DMS114 treated with DMSO at 0.1 percent for 48 hours (cell line): ENCODE results near the gene C2CD4C.
"Not testable (repeated sequence)": the region's sequence is repeated elsewhere in the genome, so short reads cannot be mapped to it uniquely, and the experiment has no call there.

Experiments used
- DNase-seq: peaks from one replicate; lab custom pipeline; 2025; ENCODE audit not compliant: unreplicated experiment; lab: John Stamatoyannopoulos, UW

Gene C2CD4C

DNA sequence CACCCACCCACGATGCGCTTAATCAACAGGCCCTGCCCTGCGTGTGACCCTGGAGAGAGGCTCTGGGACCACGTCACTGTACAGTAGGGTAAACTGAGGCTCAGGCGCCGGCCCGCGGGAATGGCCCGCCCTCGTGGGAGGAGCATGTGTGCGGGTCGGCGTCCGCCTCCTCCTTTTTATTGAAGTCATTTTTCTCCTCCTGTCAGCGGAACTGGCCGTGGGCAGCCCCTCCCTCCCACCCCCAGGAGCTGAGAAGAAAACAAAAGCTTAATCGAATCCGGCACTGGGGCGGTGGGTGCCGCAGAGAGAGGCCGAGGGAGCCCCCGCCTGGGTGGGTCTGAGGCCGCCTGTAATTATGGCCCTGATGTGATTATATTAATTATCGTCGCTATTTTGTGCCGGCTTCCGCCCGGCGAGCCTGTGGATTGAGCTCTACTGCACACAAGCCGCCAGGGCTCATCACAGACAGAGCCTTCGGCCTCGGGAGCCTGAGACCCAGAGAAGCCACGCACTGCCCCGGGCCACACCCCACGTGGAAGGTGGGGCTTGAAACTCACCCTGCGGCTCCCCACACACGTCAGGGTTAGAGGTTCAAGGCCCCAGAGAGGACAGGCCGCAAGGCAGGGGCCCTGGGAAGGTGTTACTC lies 7.0 kb downstream of the C2CD4C start:
- DNase-seq = no peak

DNA sequence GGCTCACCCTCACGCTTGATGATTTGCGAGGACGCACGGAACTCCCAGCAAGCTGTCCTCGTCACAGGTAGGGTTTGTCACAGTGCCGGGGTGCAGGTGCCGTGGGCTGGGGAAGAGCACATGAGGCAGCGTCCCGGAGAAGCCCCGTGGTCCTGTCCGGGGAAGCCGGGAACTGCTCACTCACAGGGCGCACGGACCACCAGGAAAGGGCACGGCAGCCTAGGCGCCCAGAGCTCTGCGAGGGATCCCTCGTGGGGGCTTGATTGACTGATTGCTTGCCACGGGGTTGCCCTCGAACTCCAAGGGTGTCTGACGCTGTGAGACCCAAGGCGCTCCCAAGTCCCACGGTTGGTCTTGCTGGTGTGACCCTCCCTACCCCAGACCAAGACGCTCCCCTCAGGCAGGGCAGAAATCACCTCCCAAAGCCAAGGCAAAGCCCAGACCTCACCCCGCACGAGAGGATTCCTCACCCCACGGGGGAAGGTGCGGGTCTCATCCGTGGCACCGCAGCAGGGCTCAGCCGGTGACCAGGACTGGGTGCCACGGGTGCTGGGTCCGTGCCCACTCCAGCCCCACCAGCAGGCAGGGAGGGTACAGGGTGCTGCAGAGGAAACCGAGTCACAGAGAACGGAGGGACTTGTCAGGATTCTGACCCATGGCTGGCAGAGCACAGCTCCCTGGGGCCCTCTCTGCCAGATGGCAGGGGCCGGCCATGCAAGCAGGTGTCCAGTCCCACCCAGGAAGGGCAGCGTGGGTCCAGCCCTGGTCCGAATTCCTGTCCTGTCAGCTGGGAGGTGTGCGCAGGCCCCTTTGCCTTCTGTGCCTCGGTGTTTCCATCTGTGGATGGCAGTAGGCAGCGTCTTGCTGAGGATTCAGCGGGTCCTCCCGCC lies 7.7 kb downstream of the C2CD4C start:
- no peak for DNase-seq

DNA sequence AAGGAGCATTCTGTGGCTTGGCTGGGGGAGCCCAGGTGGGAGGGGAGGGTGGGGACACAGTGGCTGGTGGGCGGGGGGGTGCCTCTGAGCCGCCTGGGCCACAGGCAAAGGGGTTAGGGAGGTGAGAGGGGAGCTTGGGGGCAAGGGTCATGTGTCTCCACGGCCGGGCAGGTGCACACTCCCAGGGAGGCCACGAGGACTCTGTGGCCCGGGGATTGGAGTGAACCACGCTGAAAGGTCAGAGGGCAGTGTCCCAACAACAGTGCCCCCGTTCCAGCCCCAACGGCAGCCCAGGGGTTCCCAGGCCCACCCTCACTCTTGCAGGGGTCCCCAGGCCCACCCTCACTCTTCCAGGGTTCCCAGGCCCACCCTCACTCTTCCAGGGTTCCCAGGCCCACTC lies 9.6 kb downstream of the C2CD4C start:
- no peak for DNase-seq

DNA sequence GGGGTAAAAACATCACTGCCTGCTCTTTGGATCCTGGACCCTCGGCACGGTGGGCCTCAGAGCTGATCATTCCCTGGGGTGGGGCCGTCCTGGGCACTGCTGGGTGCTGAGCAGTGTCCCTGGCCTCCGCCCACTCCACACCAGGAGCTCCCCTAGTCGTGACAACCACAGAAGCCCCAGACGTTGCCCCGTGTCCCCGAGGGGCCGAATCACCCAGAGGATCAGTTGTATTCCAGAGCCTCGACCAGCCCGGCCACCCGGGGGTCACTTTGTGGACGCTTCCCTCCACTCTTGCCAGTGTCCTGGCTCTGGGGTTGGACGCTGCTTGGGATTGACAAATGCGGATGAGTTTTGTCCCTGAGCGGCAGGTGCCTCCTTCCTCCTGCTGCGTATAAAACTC lies 10.2 kb downstream of the C2CD4C start:
- no peak for DNase-seq

DNA sequence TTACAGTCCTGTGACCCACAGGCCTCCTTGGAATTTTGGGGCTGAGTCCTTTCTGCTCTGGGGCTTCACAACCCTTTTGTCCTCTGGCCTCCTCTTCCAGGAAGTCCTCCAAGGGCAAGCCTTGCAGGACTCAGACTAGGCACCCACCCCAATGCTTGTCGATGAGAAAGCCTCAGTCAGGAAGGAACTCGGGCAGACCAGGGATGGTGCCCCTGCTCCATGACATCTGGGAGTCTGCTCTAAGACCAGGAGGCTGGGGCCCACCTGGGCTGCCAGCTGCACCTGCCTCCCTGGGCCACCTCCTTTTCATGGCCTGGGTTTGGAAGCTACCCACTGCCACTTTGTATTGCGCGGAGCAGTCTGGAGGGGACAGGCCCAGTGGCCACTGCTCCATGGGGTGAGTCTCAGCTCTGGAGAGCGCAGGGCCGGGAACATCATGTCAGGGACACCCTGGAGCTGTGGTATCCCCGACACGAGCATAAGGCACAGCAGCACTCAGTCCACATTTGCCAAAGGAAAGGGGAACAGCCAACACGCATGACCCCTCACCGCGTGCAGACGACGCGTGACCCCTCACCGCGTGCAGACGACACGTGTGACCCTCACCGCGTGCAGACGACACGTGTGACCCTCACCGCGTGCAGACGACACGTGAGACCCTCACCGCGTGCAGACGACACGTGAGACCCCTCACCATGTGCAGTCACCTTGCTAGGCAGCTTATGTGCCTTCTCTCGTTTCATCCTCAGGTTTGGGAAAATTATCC lies 10.8 kb downstream of the C2CD4C start:
- DNase-seq = no peak

DNA sequence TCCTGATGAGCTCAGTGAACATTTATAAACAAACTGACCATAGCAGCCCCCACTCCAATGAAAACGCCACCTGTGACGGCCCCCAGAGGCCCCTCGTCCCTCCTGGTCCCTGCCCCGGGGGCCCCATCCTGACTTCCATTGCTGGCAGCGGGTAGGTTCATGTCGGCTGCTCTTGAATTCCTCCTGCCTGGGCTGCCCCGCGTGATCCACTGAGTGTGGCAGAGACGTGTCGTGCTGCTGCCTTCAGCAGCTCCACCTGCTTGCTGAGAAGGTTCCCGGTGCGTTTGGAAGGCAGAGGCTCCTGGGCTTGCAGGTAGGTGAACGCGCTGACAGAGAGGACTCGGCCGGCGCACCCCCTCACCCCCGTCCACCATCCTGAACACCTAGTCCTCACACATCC lies 11.6 kb downstream of the C2CD4C start:
- no peak for DNase-seq

DNA sequence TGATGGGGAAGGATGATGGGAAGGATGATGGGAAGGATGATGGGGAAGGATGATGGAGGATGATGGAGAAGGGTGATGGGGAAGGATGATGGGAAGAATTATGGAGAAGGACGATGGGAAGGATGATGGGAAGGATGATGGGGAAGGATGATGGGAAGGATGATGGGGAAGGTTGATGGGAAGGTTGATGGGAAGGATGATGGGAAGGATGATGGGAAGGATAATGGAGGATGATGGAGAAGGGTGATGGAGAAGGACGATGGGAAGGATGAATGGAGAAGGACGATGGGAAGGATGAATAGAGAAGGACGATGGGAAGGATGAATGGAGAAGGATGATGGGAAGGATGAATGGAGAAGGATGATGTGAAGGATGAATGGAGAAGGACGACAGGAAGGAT lies 13.5 kb downstream of the C2CD4C start:
- DNase-seq = no peak

DNA sequence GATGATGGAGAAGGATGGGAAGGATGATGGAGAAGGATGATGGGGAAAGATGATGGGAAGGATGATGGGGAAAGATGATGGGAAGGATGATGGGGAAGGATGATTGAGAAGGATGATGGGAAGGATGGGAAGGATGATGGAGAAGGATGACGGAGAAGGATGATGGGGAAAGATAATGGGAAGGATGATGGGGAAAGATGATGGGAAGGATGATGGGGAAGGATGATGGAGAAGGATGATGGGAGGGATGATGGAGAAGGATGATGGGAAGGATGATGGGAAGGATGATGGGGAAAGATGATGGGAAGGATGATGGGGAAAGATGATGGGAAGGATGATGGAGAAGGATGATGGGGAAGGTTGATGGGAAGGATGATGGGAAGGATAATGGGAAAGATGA lies 14.1 kb downstream of the C2CD4C start:
- not testable (repeated sequence) for DNase-seq

DNA sequence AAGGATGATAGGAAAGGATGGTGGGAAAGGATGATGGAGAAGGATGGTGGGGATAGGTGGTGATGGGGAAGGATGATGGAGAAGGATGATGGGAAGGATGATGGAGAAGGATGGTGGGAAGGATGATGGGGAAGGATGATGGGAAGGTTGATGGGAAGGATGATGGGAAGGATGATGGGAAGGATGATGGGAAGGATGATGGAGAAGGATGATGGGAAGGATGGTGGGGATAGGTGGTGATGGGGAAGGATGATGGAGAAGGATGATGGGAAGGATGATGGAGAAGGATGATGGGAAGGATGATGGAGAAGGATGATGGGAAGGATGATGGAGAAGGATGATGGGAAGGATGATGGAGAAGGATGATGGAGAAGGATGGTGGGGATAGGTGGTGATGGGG lies 15.4 kb downstream of the C2CD4C start:
- DNase-seq = not testable (repeated sequence)

DNA sequence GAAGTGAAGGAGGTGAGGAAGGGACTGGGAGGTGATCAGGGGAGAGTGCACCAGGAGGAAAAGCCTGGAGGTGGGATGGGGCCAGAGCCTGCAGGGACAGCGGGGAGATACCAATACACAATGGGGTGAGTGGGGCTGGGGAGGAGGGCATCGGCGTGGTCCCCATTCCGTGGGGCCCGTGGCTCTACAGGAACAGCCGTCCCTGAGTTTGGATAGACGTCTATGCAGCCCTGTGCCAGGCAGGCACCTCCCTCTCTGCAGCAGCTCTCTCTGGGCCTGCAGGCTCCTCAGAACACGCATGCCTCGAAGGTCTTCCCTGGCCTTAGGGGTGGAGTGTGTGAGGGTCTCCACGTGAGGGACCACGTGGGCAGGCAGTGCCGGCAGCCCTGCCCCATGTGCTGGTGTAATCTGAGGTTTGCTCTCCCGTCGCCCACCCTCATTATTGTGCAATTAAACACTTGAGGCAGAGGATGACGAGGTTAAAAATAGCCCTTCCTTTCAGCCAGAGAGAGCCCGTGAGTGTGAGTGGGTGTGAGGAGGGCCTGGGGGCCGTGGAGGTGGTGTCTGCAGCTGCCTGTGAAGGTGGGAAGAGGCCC lies 16.5 kb downstream of the C2CD4C start:
- no peak for DNase-seq

DNA sequence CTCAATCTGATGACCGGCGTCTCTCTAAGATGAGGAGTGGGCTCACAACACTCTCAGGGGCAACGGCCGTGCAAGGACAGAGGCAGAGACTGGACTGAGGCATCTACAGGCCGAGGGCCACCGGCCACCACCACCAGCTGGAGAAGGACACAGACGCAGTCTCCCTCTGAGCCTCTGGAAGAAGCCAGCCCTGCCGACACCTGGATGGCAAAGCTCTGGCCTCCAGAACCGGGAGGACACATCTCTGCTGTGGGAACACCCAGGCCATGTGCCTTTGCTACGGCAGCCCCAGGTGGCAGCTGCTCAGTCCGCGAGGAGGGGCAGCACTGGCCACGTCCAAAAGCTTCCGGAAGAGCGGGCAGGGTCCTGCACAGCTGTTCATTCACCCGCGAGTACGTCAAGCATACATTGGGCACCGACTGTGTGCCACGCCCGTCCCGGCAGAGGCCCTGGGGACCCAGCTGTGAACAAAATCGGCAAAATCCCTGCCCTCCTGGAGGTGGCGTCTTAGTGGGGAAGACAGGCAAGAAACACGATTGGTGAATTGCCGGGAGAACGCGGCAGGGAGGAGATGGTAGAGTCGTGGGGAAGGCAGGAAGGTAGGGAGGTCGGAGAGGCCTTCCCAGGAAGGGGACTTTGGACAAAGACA lies 17.1 kb downstream of the C2CD4C start:
- DNase-seq = no peak

DNA sequence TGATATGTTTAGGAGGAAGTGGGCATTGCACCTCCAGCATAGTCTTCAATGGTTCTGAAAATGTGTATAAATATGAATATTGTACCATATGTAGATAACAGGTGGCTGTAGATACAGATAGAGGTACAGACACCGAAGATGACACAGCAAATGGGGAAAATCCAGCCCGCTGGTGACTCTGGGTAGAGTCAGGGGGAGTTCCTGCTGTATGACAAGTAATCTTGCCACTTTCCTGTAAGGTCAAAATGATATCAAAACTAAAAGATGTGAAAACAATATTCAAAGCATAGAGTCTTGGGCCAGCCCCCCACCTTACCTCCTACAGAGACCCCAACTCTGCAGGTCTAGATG lies 17.8 kb downstream of the C2CD4C start:
- DNase-seq = no peak

DNA sequence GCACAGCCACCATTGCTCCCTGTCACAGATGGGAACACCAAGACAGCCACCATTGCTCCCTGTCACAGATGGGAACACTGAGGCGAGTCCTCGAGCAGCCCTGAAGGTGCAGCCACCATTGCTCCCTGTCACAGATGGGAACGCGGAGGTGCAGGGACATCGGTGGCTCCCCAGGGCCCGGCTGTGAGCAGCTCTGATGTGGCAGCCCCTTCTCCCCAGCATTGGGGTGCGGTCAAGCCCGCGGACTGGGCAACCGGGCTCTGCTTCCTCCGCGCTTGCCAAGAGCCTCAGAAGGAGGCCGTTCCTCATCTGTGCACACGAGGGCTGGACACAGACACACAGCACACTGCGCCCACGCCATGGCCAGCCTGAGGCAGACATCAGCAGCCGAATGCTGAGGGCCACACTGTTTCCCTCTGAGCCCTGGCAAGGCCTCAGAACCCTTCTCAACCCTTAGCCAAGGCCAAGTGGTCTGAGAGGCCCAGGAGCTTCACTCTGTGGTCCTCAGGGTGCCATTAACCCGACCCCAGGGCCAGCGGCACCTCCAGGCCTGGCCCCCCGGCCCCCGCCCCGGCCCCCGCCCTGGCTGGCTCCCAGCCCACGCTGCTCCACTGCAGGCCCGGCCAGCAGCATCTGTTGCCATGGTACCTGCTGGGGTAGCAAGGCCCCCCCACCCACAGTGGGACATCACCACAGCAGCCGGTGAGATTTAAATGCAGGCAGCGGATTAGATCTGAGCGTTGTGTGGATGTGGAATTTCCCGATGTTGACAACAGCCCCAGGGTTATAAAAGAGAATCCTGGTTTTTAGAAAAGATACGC lies 18.4 kb downstream of the C2CD4C start:
- DNase-seq = no peak

DNA sequence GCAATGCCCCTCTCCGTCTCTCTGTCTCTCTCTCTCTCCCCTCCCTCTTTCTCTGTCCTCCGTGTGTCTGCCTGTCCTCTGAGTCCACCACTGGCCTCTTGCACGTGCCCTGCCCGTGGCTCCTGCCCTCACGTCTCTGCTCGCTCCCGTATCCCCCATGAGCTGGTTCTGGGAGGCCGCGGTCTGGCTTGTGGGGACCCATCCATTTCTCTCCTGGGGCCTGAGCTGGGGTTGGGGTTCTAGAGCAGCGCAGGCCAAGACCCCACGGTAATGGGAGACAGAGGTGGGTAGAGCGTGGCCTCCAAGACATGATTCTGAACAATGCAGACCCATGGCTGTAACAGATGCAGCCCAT lies 19.0 kb downstream of the C2CD4C start:
- no peak for DNase-seq

DNA sequence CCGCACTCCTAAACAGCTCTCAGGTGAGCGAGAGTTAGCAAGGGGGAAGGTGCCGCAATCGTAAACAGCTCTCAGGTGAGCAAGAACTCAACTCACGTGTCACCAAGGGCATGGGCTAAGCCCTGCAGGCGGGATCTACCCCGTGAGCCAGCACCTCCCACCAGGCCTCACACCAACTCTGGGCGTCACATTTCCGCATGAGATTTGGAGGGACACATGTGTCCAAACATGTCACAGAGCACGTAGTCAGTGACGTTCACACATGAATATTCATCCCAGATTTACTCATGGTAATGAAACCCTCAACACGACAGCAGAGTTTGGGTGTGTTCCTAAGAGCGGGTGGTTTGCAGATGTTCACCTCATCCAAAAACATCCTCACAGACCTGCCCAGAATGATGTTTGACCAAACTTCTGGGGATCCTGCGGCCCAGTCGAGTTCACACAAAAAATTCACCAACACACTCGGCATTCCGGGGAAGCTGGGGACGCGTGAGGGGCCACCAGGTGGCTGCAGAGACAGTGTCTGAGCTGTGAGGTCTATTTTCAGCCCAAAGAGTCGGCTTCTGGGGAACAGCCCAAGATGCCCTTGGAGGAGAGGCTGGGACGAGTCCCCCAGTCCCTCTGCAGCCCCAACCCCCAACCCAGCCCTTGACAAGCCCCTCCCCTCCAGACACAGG lies 19.6 kb downstream of the C2CD4C start:
- no peak for DNase-seq

DNA sequence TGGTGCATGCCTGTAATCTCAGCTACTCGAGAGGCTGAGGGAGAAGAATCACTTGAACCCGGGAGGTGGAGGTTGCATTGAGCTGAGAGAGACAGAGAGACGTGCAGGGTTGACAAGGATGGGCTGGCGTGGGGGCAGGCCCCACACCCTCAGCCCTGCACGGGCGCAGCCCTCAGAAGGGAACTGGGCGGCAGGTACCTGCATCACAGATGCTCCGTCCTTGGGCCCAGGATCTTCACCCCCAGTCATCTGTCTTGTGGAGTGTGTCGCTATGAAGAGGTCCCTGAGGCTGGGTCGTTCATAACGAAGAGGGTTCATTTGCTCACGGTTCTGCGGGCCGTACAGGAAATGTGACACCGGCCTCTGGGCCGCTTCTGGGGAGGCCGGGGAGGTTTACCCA lies 20.3 kb downstream of the C2CD4C start:
- no peak for DNase-seq

DNA sequence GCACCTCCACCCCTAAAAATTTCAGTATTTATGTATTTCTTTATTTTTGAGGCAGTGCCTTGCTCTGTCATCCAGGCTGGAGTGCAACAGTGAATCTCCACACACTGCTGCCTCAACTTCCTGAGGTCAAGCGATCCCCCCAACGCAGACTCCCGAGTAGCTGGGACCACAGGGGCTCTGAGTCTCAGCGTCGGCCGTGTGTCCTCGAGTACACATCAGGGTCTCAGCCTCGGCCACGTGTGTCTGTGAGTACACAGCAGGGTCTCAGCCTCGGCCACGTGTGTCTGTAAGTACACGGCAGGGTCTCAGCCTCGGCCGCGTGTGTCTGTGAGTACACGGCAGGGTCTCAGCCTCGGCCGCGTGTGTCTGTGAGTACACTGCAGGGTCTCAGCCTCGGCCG lies 21.2 kb downstream of the C2CD4C start:
- no peak for DNase-seq

DNA sequence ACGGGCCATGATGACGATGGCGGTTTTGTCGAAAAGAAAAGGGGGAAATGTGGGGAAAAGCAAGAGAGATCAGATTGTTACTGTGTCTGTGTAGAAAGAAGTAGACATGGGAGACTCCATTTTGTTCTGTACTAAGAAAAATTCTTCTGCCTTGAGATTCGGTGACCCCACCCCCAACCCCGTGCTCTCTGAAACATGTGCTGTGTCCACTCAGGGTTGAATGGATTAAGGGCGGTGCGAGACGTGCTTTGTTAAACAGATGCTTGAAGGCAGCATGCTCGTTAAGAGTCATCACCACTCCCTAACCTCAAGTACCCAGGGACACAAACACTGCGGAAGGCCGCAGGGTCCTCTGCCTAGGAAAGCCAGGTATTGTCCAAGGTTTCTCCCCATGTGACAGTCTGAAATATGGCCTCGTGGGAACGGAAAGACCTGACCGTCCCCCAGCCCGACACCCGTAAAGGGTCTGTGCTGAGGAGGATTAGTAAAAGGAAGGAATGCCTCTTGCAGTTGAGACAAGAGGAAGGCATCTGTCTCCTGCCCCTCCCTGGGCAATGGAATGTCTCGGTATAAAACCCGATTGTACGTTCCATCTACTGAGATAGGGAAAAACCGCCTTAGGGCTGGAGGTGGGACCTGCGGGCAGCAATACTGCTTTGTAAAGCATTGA lies 22.2 kb downstream of the C2CD4C start:
- not testable (repeated sequence) for DNase-seq

DNA sequence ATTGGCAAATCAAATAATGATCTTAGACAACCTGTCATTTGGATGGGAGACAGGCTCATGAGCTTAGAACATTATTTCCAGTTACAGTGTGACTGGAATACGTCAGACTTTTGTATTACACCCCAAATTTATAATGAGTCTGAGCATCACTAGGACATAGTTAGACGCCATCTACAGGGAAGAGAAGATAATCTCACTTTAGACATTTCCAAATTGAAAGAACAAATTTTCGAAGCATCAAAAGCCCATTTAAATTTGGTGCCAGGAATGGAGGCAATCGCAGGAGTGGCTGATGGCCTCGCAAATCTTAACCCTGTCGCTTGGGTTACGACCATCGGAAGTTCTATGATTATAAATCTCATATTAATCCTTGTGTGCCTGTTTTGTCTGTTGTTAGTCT lies 22.8 kb downstream of the C2CD4C start:
- not testable (repeated sequence) for DNase-seq
